Suprapubic skin (tissue), 4 donors: Measurements from ENCODE around the gene MRPL51.

Experiments used
- CTCF ChIP-seq, 2 donors: fragments of 200-600 bp in 1 of 2; fragments of 450-650 bp in 1 of 2; sonication (generic) in 1 of 2; IDR thresholded peaks; one replicate each; pipeline ENCODE4 v1.5.1; 2016 to 2019; ENCODE audit warnings: antibody characterized with exemption in 2 of 2, mild to moderate bottlenecking in 1 of 2, moderate library complexity in 1 of 2
- POLR2A ChIP-seq, 2 donors: fragments of 450-650 bp; IDR thresholded peaks; one replicate each; pipeline ENCODE4 v1.6.1; 2017; ENCODE audit warnings: antibody characterized with exemption in 2 of 2, mild to moderate bottlenecking in 2 of 2, moderate library complexity in 2 of 2
- POLR2AphosphoS5 ChIP-seq, 3 donors: sonication (generic); formaldehyde crosslinking; IDR thresholded peaks; one replicate each; pipeline ENCODE4 v1.6.1; 2017; ENCODE audit warnings: antibody characterized with exemption in 3 of 3

GRCh38 chr12:6542209-6543009 lies 49.3 kb upstream of the MRPL51 start:
- TF ChIP-seq CTCF (IDR thresholded peaks at IDR 0.05) (no peak), POLR2AphosphoS5 (IDR thresholded peaks at IDR 0.05) (no peak), POLR2A (IDR thresholded peaks at IDR 0.05) (no peak)
